Caco-2 (cell line): ENCODE data around the gene TTLL5. TPM values are rescaled to one million over a fixed set of nuclear protein-coding genes. Genes with fewer than 3 reads are reported as not detected.

Experiments
- BruUV-seq: library from RNA; stranded (reverse); fragments of 400-500 nt; replicated peaks from 2 replicates; lab custom pipeline; 2021; lab: Mats Ljungman, UMichigan
- CTCF ChIA-PET: fragments of 300-600 bp; sonication (Branson Sonifier 250); formaldehyde crosslinking; loops from one replicate; lab custom pipeline; 2022; ENCODE audit warnings: antibody characterized with exemption; lab: Charles Lee
- POLR2A ChIA-PET: fragments of 300-600 bp; sonication (Branson Sonifier 250); formaldehyde crosslinking; loops from one replicate; lab custom pipeline; 2022; ENCODE audit warnings: antibody characterized with exemption; lab: Charles Lee
- DNase-seq, 2 experiments: peaks; one replicate each; pipeline versions ENCODE4 v3.0.0 to v3.0.0-alpha.2; 2020 to 2022
- H3K27me3 ChIP-seq: replicated peaks from 2 replicates; pipeline ENCODE4 v1.6.0; 2011; ENCODE audit warnings: low read length; ENCODE audit not compliant: control insufficient read depth, insufficient read depth
- H3K36me3 ChIP-seq: 2 replicates; pipeline ENCODE4 v1.5.1; 2011; ENCODE audit warnings: low read length; ENCODE audit not compliant: control insufficient read depth, insufficient read depth
- H3K4me1 ChIP-seq: fragments of 250-450 bp; sonication (Bioruptor Pico); 2 replicates; pipeline ENCODE4 v1.5.1; 2020; ENCODE audit warnings: mild to moderate bottlenecking
- H3K4me3 ChIP-seq: 2 replicates; pipeline ENCODE4 v1.5.1; 2011; ENCODE audit warnings: low read depth, mild to moderate bottlenecking, control low read depth, low read length
- H3K9me3 ChIP-seq: fragments of 250-450 bp; sonication (Bioruptor Pico); 2 replicates; pipeline ENCODE4 v1.5.1; 2020; ENCODE audit warnings: mild to moderate bottlenecking, moderate library complexity
- H3K27ac Mint-ChIP-seq: one replicate; pipeline ENCODE4 v1.8.0; 2022; ENCODE audit warnings: mixed read lengths; ENCODE audit not compliant: unreplicated experiment
- H3K27me3 Mint-ChIP-seq: one replicate; pipeline ENCODE4 v1.8.0; 2022; ENCODE audit warnings: mixed read lengths; ENCODE audit not compliant: insufficient read depth, unreplicated experiment
- H3K36me3 Mint-ChIP-seq: one replicate; pipeline ENCODE4 v1.8.0; 2022; ENCODE audit warnings: mild to moderate bottlenecking, mixed read lengths; ENCODE audit not compliant: insufficient read depth, unreplicated experiment
- H3K4me1 Mint-ChIP-seq: one replicate; pipeline ENCODE4 v1.8.0; 2022; ENCODE audit warnings: low read depth, mixed read lengths; ENCODE audit not compliant: unreplicated experiment
- H3K4me3 Mint-ChIP-seq: one replicate; pipeline ENCODE4 v1.8.0; 2022; ENCODE audit warnings: mild to moderate bottlenecking, moderate library complexity, mixed read lengths; ENCODE audit not compliant: unreplicated experiment
- H3K9me3 Mint-ChIP-seq: one replicate; pipeline ENCODE4 v1.8.0; 2022; ENCODE audit warnings: mixed read lengths; ENCODE audit not compliant: unreplicated experiment
- intact Hi-C: fragments of 100-400 bp; cut with micrococcal nuclease; formaldehyde crosslinking; loops from one replicate; pipeline ENCODE4 v1.10.0; 2022; ENCODE audit not compliant: unreplicated experiment
- total RNA-seq: library from RNA; stranded (reverse); gene quantifications from 2 replicates; pipeline ENCODE4 v1.2.3, GENCODE V29; 2022
- TF ChIP-seq, protein P1 (sequence below), 2 experiments: fragments of 200-600 bp in 1 of 2; IDR thresholded peaks; 1 replicate in 1 of 2; 2 replicates in 1 of 2; pipeline versions ENCODE4 v1.5.1 to v1.8.0; 2011 to 2022; ENCODE audit warnings: antibody characterized with exemption in 1 of 2, control low read depth in 1 of 2, inconsistent platforms in 1 of 2, low read depth in 1 of 2, low read length in 1 of 2, mild to moderate bottlenecking in 1 of 2, moderate library complexity in 1 of 2; ENCODE audit not compliant: insufficient read depth in 1 of 2, severe bottlenecking in 1 of 2, unreplicated experiment in 1 of 2

TTLL5 gene
- total RNA-seq, 1 experiment from 2014 or later = 38.2 TPM

DNA sequence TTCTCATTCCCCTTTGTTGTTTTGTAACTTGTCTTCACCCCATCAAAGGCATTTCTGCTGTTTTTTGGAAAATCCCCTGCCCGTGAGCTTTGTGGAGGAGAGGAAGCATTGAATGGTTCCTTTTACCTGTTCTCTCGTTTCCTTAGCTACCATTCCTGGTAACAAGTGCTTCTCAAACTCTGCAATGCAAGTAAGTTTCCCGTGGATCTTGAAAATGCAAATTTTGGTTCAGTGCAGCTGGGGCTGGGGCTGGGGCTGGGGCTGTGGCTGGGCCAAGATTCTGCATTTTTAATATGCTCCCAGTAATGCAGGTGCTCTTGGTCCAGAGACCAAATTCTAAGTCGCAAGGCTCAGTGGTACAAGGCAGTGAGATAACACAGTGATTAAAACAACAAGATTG, 151.6 kb downstream of the TTLL5 start:
- Mint-ChIP-seq H3K4me3 (no peak overlapping the region), H3K9me3 (no peaks in the 10 kb centered on the region), H3K27me3 (no peaks in the 10 kb centered on the region), H3K36me3 (peaks cover 7% of the 10 kb centered on the region), H3K4me1 (peaks cover 23% of the 10 kb centered on the region), H3K27ac (peak overlapping the region; percentile 85)
- Histone ChIP-seq H3K4me3 (no peak overlapping the region), H3K4me1 (peaks cover 20% of the 10 kb centered on the region), H3K27me3 (no peaks in the 10 kb centered on the region), H3K36me3 (no peaks in the 10 kb centered on the region; the same call in 1 of the 2 replicates), H3K9me3 (no peaks in the 10 kb centered on the region)
- ChIA-PET POLR2A (interaction anchor here (0.5 to 2.2 kb wide), 4 partner anchors 14 to 59 kb away, joined by 4 to 10 read pairs (median 6); no protein-coding TSS in a partner anchor), CTCF (interaction anchor here (1.5 to 1.7 kb wide), 2 partner anchors 48 to 170 kb away, joined by 3 to 9 read pairs; no protein-coding TSS in a partner anchor)
- intact Hi-C loops = loop anchor here (1.0 kb wide), 3 partner anchors 10 to 59 kb away; no protein-coding TSS in a partner anchor
- TF ChIP-seq, protein P1, sequence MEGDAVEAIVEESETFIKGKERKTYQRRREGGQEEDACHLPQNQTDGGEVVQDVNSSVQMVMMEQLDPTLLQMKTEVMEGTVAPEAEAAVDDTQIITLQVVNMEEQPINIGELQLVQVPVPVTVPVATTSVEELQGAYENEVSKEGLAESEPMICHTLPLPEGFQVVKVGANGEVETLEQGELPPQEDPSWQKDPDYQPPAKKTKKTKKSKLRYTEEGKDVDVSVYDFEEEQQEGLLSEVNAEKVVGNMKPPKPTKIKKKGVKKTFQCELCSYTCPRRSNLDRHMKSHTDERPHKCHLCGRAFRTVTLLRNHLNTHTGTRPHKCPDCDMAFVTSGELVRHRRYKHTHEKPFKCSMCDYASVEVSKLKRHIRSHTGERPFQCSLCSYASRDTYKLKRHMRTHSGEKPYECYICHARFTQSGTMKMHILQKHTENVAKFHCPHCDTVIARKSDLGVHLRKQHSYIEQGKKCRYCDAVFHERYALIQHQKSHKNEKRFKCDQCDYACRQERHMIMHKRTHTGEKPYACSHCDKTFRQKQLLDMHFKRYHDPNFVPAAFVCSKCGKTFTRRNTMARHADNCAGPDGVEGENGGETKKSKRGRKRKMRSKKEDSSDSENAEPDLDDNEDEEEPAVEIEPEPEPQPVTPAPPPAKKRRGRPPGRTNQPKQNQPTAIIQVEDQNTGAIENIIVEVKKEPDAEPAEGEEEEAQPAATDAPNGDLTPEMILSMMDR (IDR thresholded peaks at IDR 0.05; ENCODE audit: insufficient read depth in 1 of 2, low read depth in 1 of 2, low read length in 1 of 2, severe bottlenecking in 1 of 2, unreplicated experiment in 1 of 2) = no peak
- BruUV-seq = no TSS peak
- DNase-seq = no peak

DNA sequence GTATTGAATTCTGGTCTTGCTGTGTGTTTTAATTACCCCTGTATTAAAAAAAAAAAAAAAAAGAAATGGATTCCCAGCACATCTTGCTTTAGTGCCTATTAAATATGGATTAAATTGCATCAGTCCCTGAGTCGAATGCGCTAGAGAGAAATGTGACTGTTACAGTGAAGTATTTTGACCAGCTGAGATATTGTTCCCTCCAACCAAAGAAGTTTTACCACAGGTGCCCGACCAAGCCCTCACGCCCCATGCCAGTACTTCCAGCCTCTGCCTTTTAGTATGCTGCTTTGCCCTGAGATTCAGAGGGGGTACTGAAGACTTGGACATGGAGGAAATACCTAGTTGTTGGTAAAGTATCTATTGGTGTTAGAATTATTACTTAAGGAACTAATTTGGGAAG, 159.7 kb downstream of the TTLL5 start:
- H3K4me3 ChIP-seq = no peak overlapping the region
- no peaks in the 10 kb centered on the region for H3K9me3 ChIP-seq
- intact Hi-C loops = no loop called here
- H3K4me1 ChIP-seq = peaks cover 48% of the 10 kb centered on the region
- Mint-ChIP-seq H3K27me3 (no peaks in the 10 kb centered on the region), H3K27ac (no peak overlapping the region), H3K9me3 (no peaks in the 10 kb centered on the region), H3K4me3 (no peak overlapping the region), H3K36me3 (peaks cover 29% of the 10 kb centered on the region), H3K4me1 (peaks cover 29% of the 10 kb centered on the region)
- H3K36me3 ChIP-seq = peaks cover 3% of the 10 kb centered on the region
- ChIA-PET CTCF (interaction anchor here (0.6 kb wide), 1 partner anchor 446 kb away, joined by 9 read pairs; no protein-coding TSS in a partner anchor), POLR2A (interaction anchor here (0.5 to 0.6 kb wide), 2 partner anchors 1058 to 1426 kb away, joined by 3 to 5 read pairs; no protein-coding TSS in a partner anchor)
- TF ChIP-seq, protein P1 (IDR thresholded peaks at IDR 0.05; ENCODE audit: insufficient read depth in 1 of 2, low read depth in 1 of 2, low read length in 1 of 2, severe bottlenecking in 1 of 2, unreplicated experiment in 1 of 2) = no peak
- DNase-seq = no peak
- H3K27me3 ChIP-seq = no peaks in the 10 kb centered on the region
- no TSS peak for BruUV-seq

DNA sequence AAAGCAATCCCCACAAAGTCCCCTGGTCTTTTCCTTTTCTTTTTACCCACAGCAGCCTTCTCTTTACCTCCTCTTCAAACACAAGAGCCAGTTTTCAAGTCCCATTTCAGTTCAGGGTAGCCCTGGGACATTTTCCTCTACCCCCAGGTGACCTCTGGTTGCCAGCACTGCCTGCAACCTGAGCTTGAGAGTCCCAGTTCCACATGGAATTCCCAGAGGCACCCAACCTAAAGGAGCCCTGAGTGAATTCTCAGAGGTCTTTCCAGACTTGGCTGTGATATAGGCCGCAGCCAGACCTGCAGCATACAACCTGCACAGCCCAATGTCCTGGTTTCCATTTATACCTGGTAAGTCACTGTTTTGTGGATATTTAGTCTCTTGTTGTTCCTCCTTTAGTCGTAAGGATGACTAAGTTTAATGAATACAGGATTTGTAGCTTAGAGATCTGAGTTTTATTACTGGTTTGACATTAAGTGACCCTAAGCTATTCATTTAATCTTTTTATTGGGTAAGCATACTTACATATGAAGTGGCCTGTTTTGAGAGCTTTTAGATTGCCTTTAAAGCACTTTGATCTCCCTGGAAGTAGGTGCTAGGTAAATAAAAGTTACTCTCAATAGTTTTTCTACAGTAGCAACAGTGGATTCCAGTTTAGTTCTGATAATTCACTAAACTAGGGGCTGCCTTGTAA, 160.9 kb downstream of the TTLL5 start:
- no peaks in the 10 kb centered on the region for H3K27me3 ChIP-seq
- peaks cover 3% of the 10 kb centered on the region for H3K36me3 ChIP-seq
- peak; percentile 44 to 45 for DNase-seq
- POLR2A ChIA-PET = interaction anchor here (0.6 to 2.0 kb wide), 5 partner anchors 10 to 160 kb away, joined by 3 to 14 read pairs (median 4); no protein-coding TSS in a partner anchor
- peaks cover 25% of the 10 kb centered on the region for H3K36me3 Mint-ChIP-seq
- peak overlapping the region; percentile 8 for H3K4me3 Mint-ChIP-seq
- peak overlapping the region; percentile 71 for H3K27ac Mint-ChIP-seq
- H3K9me3 Mint-ChIP-seq = no peaks in the 10 kb centered on the region
- no peaks in the 10 kb centered on the region for H3K27me3 Mint-ChIP-seq
- BruUV-seq = no TSS peak
- H3K4me1 Mint-ChIP-seq = peaks cover 38% of the 10 kb centered on the region
- intact Hi-C loops = loop anchor here (1.0 kb wide), 1 partner anchor 10 kb away; no protein-coding TSS in a partner anchor
- peaks cover 60% of the 10 kb centered on the region for H3K4me1 ChIP-seq
- TF ChIP-seq, protein P1 (IDR thresholded peaks at IDR 0.05; ENCODE audit: insufficient read depth in 1 of 2, low read depth in 1 of 2, low read length in 1 of 2, severe bottlenecking in 1 of 2, unreplicated experiment in 1 of 2) = no peak
- H3K9me3 ChIP-seq = no peaks in the 10 kb centered on the region
- CTCF ChIA-PET = interaction anchor here (0.6 to 1.3 kb wide), 10 partner anchors 10 to 161 kb away, joined by 3 to 17 read pairs (median 6); no protein-coding TSS in a partner anchor
- H3K4me3 ChIP-seq = no peak overlapping the region
